ENCODE data around the gene COX20.

- TF ChIP-seq POLR2A (IDR thresholded peaks at IDR 0.05), result no peak
- TF ChIP-seq, protein P1, sequence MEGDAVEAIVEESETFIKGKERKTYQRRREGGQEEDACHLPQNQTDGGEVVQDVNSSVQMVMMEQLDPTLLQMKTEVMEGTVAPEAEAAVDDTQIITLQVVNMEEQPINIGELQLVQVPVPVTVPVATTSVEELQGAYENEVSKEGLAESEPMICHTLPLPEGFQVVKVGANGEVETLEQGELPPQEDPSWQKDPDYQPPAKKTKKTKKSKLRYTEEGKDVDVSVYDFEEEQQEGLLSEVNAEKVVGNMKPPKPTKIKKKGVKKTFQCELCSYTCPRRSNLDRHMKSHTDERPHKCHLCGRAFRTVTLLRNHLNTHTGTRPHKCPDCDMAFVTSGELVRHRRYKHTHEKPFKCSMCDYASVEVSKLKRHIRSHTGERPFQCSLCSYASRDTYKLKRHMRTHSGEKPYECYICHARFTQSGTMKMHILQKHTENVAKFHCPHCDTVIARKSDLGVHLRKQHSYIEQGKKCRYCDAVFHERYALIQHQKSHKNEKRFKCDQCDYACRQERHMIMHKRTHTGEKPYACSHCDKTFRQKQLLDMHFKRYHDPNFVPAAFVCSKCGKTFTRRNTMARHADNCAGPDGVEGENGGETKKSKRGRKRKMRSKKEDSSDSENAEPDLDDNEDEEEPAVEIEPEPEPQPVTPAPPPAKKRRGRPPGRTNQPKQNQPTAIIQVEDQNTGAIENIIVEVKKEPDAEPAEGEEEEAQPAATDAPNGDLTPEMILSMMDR (IDR thresholded peaks at IDR 0.05), result no peak
Observed at GRCh38 chr1:244843148-244843978, 7.9 kb downstream of the COX20 start.

Measured in lower leg skin (tissue), 3 donors.